ENCODE results near the gene FCHSD2. TPM values are rescaled to one million over a fixed set of nuclear protein-coding genes. Genes with fewer than 3 reads are reported as not detected.

Gene FCHSD2
- polyA plus RNA-seq, 3 donors: 14.5 to 43.5 (median 16.6) TPM

- H3K36me3 Mint-ChIP-seq: peaks cover 41 to 46% of the 10 kb centered on the region in 2 donors
- TF ChIP-seq CTCF (IDR thresholded peaks at IDR 0.05): no peak
- no peaks in the 10 kb centered on the region for H3K27me3 Mint-ChIP-seq (ENCODE audit: low read depth in 3 of 3)
- H3K27me3 ChIP-seq (ENCODE audit: control insufficient read depth in 2 of 2, insufficient read depth in 2 of 2, low read length in 2 of 2): no peaks in the 10 kb centered on the region
- 100% methylated on average over 5 of the region's 9 CpGs for WGBS (ENCODE audit: insufficient coverage)
- DNase-seq: no peak
- H3K4me3 ChIP-seq (replicated peaks in 1 of 3; ENCODE audit: low read depth in 2 of 3, low read length in 3 of 3): no peak overlapping the region
- H3K79me2 ChIP-seq (ENCODE audit: insufficient read depth, low read length): peaks cover 96% of the 10 kb centered on the region
- peaks cover 12 to 53% of the 10 kb centered on the region in 2 donors for H3K36me3 ChIP-seq (replicated peaks in 1 of 2; ENCODE audit: control insufficient read depth in 1 of 2, insufficient read depth in 2 of 2, low read length in 2 of 2)
- no peak overlapping the region for H3K4me2 ChIP-seq (replicated peaks; ENCODE audit: extremely low read depth, low read length, poor library complexity, severe bottlenecking)
- H4K20me1 ChIP-seq (ENCODE audit: insufficient read depth, low read length): no peaks in the 10 kb centered on the region
- intact Hi-C loops (cut with micrococcal nuclease): no loop called here
- peaks cover 0 to 6% of the 10 kb centered on the region in 2 donors for H3K4me1 ChIP-seq (ENCODE audit: control insufficient read depth in 1 of 2, insufficient read depth in 2 of 2, low read length in 2 of 2)
- H3K27ac Mint-ChIP-seq: peak overlapping the region in 2 of 7 donors; percentile 13 to 15
- H3K27ac ChIP-seq (ENCODE audit: low read depth in 1 of 2, low read length in 2 of 2): no peak overlapping the region
- H3K4me3 Mint-ChIP-seq: no peak overlapping the region
- H3K9me3 ChIP-seq (replicated peaks in 1 of 2; ENCODE audit: control insufficient read depth in 1 of 2, insufficient read depth in 1 of 2, low read length in 2 of 2): no peaks in the 10 kb centered on the region
- no peak overlapping the region for H2AFZ ChIP-seq (ENCODE audit: insufficient read depth, low read depth, low read length, poor library complexity, severe bottlenecking)
- H3K4me1 Mint-ChIP-seq: peaks cover 6% of the 10 kb centered on the region
- no peak overlapping the region for H3K9ac ChIP-seq (ENCODE audit: insufficient read depth, low read length, poor library complexity, severe bottlenecking)
- H3K9me3 Mint-ChIP-seq: peaks cover 0 to 6% (median 4%) of the 10 kb centered on the region in 7 donors
Measured at GRCh38 chr11:73078631-73079030, 63.5 kb downstream of the FCHSD2 start.

GRCh38 chr11:73077454-73077853, 64.7 kb downstream of the FCHSD2 start:
- no peak for TF ChIP-seq CTCF (IDR thresholded peaks at IDR 0.05)
- peaks cover 35 to 40% of the 10 kb centered on the region in 2 donors for H3K36me3 Mint-ChIP-seq
- Histone ChIP-seq H3K4me2 (replicated peaks; ENCODE audit: extremely low read depth, low read length, poor library complexity, severe bottlenecking) (no peak overlapping the region), H3K9ac (ENCODE audit: insufficient read depth, low read length, poor library complexity, severe bottlenecking) (no peak overlapping the region), H3K4me1 (ENCODE audit: control insufficient read depth in 1 of 2, insufficient read depth in 2 of 2, low read length in 2 of 2) (peaks cover 8 to 18% of the 10 kb centered on the region in 2 donors), H3K36me3 (replicated peaks in 1 of 2; ENCODE audit: control insufficient read depth in 1 of 2, insufficient read depth in 2 of 2, low read length in 2 of 2) (peaks cover 12 to 42% of the 10 kb centered on the region in 2 donors), H2AFZ (ENCODE audit: insufficient read depth, low read depth, low read length, poor library complexity, severe bottlenecking) (no peak overlapping the region), H3K79me2 (ENCODE audit: insufficient read depth, low read length) (peaks cover 90% of the 10 kb centered on the region), H3K27ac (ENCODE audit: low read depth in 1 of 2, low read length in 2 of 2) (no peak overlapping the region), H3K9me3 (replicated peaks in 1 of 2; ENCODE audit: control insufficient read depth in 1 of 2, insufficient read depth in 1 of 2, low read length in 2 of 2) (no peaks in the 10 kb centered on the region), H3K27me3 (ENCODE audit: control insufficient read depth in 2 of 2, insufficient read depth in 2 of 2, low read length in 2 of 2) (no peaks in the 10 kb centered on the region), H3K4me3 (replicated peaks in 1 of 3; ENCODE audit: low read depth in 2 of 3, low read length in 3 of 3) (no peak overlapping the region), H4K20me1 (ENCODE audit: insufficient read depth, low read length) (no peaks in the 10 kb centered on the region)
- peaks cover 17% of the 10 kb centered on the region for H3K4me1 Mint-ChIP-seq
- H3K27me3 Mint-ChIP-seq (ENCODE audit: low read depth in 3 of 3): no peaks in the 10 kb centered on the region
- no peak overlapping the region for H3K27ac Mint-ChIP-seq
- intact Hi-C loops (cut with micrococcal nuclease): no loop called here
- no peak for DNase-seq
- H3K9me3 Mint-ChIP-seq: peaks cover 0 to 6% (median 4%) of the 10 kb centered on the region in 7 donors
- no peak overlapping the region for H3K4me3 Mint-ChIP-seq

Measured in CD14-positive monocyte (primary cell).